ENCODE data around the gene CSF3R. TPM values are rescaled to one million over a fixed set of nuclear protein-coding genes. Genes with fewer than 3 reads are reported as not detected.

The CSF3R gene
- total and polyA plus RNA-seq, 2 of the 4 experiments (the other 2 are of a cell fraction): not detected

GRCh38 chr1:36530791-36531190 lies 48.1 kb upstream of the CSF3R start:
- Histone ChIP-seq H3K9me3 (ENCODE audit: control insufficient read depth, insufficient read depth, low read length) (no peaks in the 10 kb centered on the region), H3K36me3 (ENCODE audit: control insufficient read depth, insufficient read depth, low read length) (no peaks in the 10 kb centered on the region), H3K23ac (ENCODE audit: low read depth, low read length) (no peak overlapping the region), H3K9me1 (ENCODE audit: insufficient read depth, low read length) (no peaks in the 10 kb centered on the region), H3K56ac (ENCODE audit: extremely low read depth, insufficient read depth, low read length) (no peak overlapping the region), H2AK5ac (ENCODE audit: low read depth, low read length) (no peak overlapping the region), H2AK9ac (replicated peaks; ENCODE audit: low read depth, low read length, poor library complexity) (no peak overlapping the region), H2BK15ac (ENCODE audit: low read depth, low read length) (no peak overlapping the region), H2BK120ac (ENCODE audit: low read depth, low read length) (no peak overlapping the region), H3K79me1 (ENCODE audit: low read depth in 1 of 2, low read length in 2 of 2) (no peaks in the 10 kb centered on the region), H3K4me1 (ENCODE audit: control insufficient read depth, insufficient read depth, low read length) (no peaks in the 10 kb centered on the region), H3K4me2 (ENCODE audit: low read depth, low read length) (no peak overlapping the region), H3K27ac (ENCODE audit: insufficient read depth, low read length) (no peak overlapping the region), H3K18ac (ENCODE audit: low read depth, low read length) (no peak overlapping the region), H3K4ac (ENCODE audit: low read depth, low read length) (no peak overlapping the region), H4K5ac (ENCODE audit: low read depth, low read length) (no peak overlapping the region), H2BK5ac (ENCODE audit: low read depth, low read length, poor library complexity, severe bottlenecking) (no peak overlapping the region), H2BK20ac (ENCODE audit: low read depth, low read length) (no peak overlapping the region), H3K14ac (replicated peaks; ENCODE audit: low read depth, low read length) (no peak overlapping the region), H4K8ac (ENCODE audit: low read depth in 2 of 2, low read length in 2 of 2) (no peak overlapping the region), H3K4me3 (ENCODE audit: insufficient read depth, low read depth, low read length) (no peak overlapping the region), H4K91ac (ENCODE audit: insufficient read depth, low read depth, low read length) (no peak overlapping the region), H3K27me3 (ENCODE audit: control insufficient read depth, insufficient read depth, low read length) (no peaks in the 10 kb centered on the region; the same call in 1 of the 2 replicates), H3K9ac (ENCODE audit: low read depth, low read length) (no peak overlapping the region), H4K20me1 (ENCODE audit: insufficient read depth, low read length) (no peaks in the 10 kb centered on the region), H2AFZ (replicated peaks; ENCODE audit: low read length, poor library complexity) (no peak overlapping the region)
- ChIA-PET POLR2A (ENCODE audit: unreplicated experiment) (no interaction called here), CTCF (no interaction called here)
- dilution Hi-C loops (cut with HindIII; ENCODE audit: low sequenced_read_pairs, unreplicated experiment): no loop called here
- in situ Hi-C loops (cut with MboI; ENCODE audit: low sequenced_read_pairs): no loop called here
- DNase-seq (no peak), ATAC-seq (ENCODE audit: low read depth) (no peak)
- TF ChIP-seq CTCF (conservative IDR thresholded peaks at IDR 0.05; ENCODE audit: low read depth, low read length): no peak
- TF ChIP-seq POLR2A (IDR thresholded peaks at IDR 0.05; ENCODE audit: low read depth, low read length): no peak
- TF ChIP-seq SMC3 (IDR thresholded peaks at IDR 0.05; ENCODE audit: low read depth, low read length): no peak
- TF ChIP-seq MAFK (IDR thresholded peaks at IDR 0.05; ENCODE audit: low read depth, low read length): no peak
- no peak for TF ChIP-seq RCOR1 (IDR thresholded peaks at IDR 0.05; ENCODE audit: insufficient replicate concordance, low read length)
- TF ChIP-seq RFX5 (IDR thresholded peaks at IDR 0.05; ENCODE audit: low read depth, low read length): no peak
- TF ChIP-seq ELK1 (IDR thresholded peaks at IDR 0.05; ENCODE audit: borderline replicate concordance, low read depth, low read length): no peak
- no peak for TF ChIP-seq MAZ (IDR thresholded peaks at IDR 0.05; ENCODE audit: borderline replicate concordance, low read depth, low read length)
- no peak for TF ChIP-seq MXI1 (IDR thresholded peaks at IDR 0.05; ENCODE audit: borderline replicate concordance, low read depth, low read length)
- TF ChIP-seq RAD21 (IDR thresholded peaks at IDR 0.05; ENCODE audit: low read length): no peak
- no peak for TF ChIP-seq FOS (IDR thresholded peaks at IDR 0.05; ENCODE audit: low read depth, low read length)
- TF ChIP-seq CHD1 (IDR thresholded peaks at IDR 0.05; ENCODE audit: low read depth, low read length): no peak
- TF ChIP-seq NFE2L2 (IDR thresholded peaks at IDR 0.05; ENCODE audit: low read depth, low read length): no peak
- no peak for TF ChIP-seq CEBPB (IDR thresholded peaks at IDR 0.05; ENCODE audit: low read depth, low read length)
- TF ChIP-seq BHLHE40 (IDR thresholded peaks at IDR 0.05; ENCODE audit: low read depth, low read length): no peak
- no peak for TF ChIP-seq USF2 (IDR thresholded peaks at IDR 0.05; ENCODE audit: low read depth, low read length)
- WGBS, 2 experiments (ENCODE audit: extremely low coverage in 2 of 2, insufficient read length in 1 of 2): 66% methylated on average over 2 of the region's 6 CpGs; no CpG with 5 or more reads in 1 of the 2 experiments
- intact Hi-C loops (cut with micrococcal nuclease): no loop called here
- no TSS peak for BruUV-seq (replicated peaks)

All from IMR-90 (cell line).